A549 (cell line): ENCODE measurements around the gene TRIP11. TPM values are rescaled to one million over a fixed set of nuclear protein-coding genes. Genes with fewer than 3 reads are reported as not detected.

Experiments used
- ATAC-seq, 2 experiments: fragments of 200-7000 bp in 1 of 2; fragments of >200 bp in 1 of 2; cut with Nextera tagmentation in 1 of 2; cut with Tn5 transposase in 1 of 2; 3 replicates each; pipeline versions ENCODE4 v1.8.0 to v1.9.1; 2018 to 2020; ENCODE audit warnings: mild to moderate bottlenecking in 1 of 2, moderate library complexity in 1 of 2
- CTCF ChIA-PET: fragments of 300-600 bp; sonication (Branson Sonifier 250); formaldehyde crosslinking; extraction: SDS; loops from one replicate; lab custom pipeline; 2021; ENCODE audit warnings: antibody characterized with exemption, inconsistent platforms; lab: Yijun Ruan, JAX
- POLR2A ChIA-PET: fragments of 350-600 bp; formaldehyde crosslinking; extraction: SDS; loops from one replicate; lab custom pipeline; 2021; ENCODE audit warnings: antibody characterized with exemption, inconsistent platforms; lab: Yijun Ruan, JAX
- DNase-seq, 2 experiments: peaks; one replicate each; pipeline versions ENCODE4 v3.0.0 to v3.0.0-alpha.2; 2011 to 2016; ENCODE audit warnings: low read depth in 1 of 2, low spot score in 1 of 2
- FAIRE-seq: peaks from 2 replicates; lab custom pipeline; 2011; peaks lifted over from hg19 to GRCh38; lab: Jason Lieb, UNC
- H3K27ac ChIP-seq, 2 experiments: fragments of >200 bp; sonication (Bioruptor Twin); formaldehyde crosslinking; 3 replicates each; pipeline ENCODE4 v1.5.1; 2016 to 2017
- H3K4me1 ChIP-seq: fragments of >200 bp; sonication (Bioruptor Twin); formaldehyde crosslinking; 3 replicates; pipeline ENCODE4 v1.6.1; 2016
- H3K4me2 ChIP-seq: fragments of >200 bp; sonication (Bioruptor Twin); formaldehyde crosslinking; 3 replicates; pipeline ENCODE4 v1.6.1; 2016
- H3K4me3 ChIP-seq: fragments of >200 bp; sonication (Bioruptor Twin); formaldehyde crosslinking; 3 replicates; pipeline ENCODE4 v1.5.1; 2016
- H3K9me3 ChIP-seq: fragments of >200 bp; sonication (Bioruptor Twin); formaldehyde crosslinking; 3 replicates; pipeline ENCODE4 v1.6.1; 2016
- BHLHE40 ChIP-seq: IDR thresholded peaks from 2 replicates; pipeline ENCODE4 v1.6.1; 2012; ENCODE audit warnings: low read depth, low read length, inconsistent platforms
- CEBPB ChIP-seq, 2 experiments: fragments of >200 bp in 1 of 2; sonication (Bioruptor Twin) in 1 of 2; formaldehyde crosslinking in 1 of 2; IDR thresholded peaks; 2 replicates each; pipeline ENCODE4 v1.6.1; 2012 to 2016
- CHD2 ChIP-seq: fragments of 150-350 bp; IDR thresholded peaks from 2 replicates; pipeline ENCODE4 v1.6.1; 2014; ENCODE audit warnings: low read length; ENCODE audit not compliant: partially characterized antibody
- E2F6 ChIP-seq: IDR thresholded peaks from 2 replicates; pipeline ENCODE4 v1.6.1; 2012; ENCODE audit warnings: low read depth, borderline replicate concordance
- EHF ChIP-seq: fragments of 250-450 bp; sonication (Bioruptor Pico); IDR thresholded peaks from 2 replicates; pipeline ENCODE4 v1.5.0; 2020; ENCODE audit warnings: mild to moderate bottlenecking
- FOSL2 ChIP-seq, 2 experiments: fragments of 450-650 bp in 1 of 2; fragments of >200 bp in 1 of 2; sonication (Bioruptor Twin) in 1 of 2; formaldehyde crosslinking; IDR thresholded peaks; 2 replicates each; pipeline versions ENCODE4 v1.5.0 to v1.6.1; 2016 to 2020; ENCODE audit warnings: mild to moderate bottlenecking in 1 of 2, moderate library complexity in 1 of 2
- HMGXB4 ChIP-seq: fragments of 250-450 bp; sonication (Bioruptor Pico); IDR thresholded peaks from 2 replicates; pipeline ENCODE4 v1.5.0; 2021; ENCODE audit warnings: mild to moderate bottlenecking, moderate library complexity, borderline replicate concordance
- HOXA7 ChIP-seq: fragments of 250-450 bp; sonication (Bioruptor Pico); IDR thresholded peaks from 2 replicates; pipeline ENCODE4 v1.5.0; 2020; ENCODE audit warnings: mild to moderate bottlenecking, moderate library complexity
- HOXB13 ChIP-seq: fragments of 250-450 bp; sonication (Bioruptor Pico); IDR thresholded peaks from 2 replicates; pipeline ENCODE4 v1.5.0; 2020; ENCODE audit warnings: low read depth, mild to moderate bottlenecking, moderate library complexity
- JUN ChIP-seq, 2 experiments: fragments of >200 bp; sonication (Bioruptor Twin); formaldehyde crosslinking; IDR thresholded peaks; 2 replicates in 1 of 2; 3 replicates in 1 of 2; pipeline ENCODE4 v1.6.1; 2016 to 2017
- JUNB ChIP-seq: fragments of >200 bp; sonication (Bioruptor Twin); formaldehyde crosslinking; IDR thresholded peaks from 2 replicates; pipeline ENCODE4 v1.6.1; 2016
- KDM1A ChIP-seq: fragments of 200-600 bp; sonication (generic); IDR thresholded peaks from 2 replicates; pipeline ENCODE4 v1.6.1; 2016; ENCODE audit warnings: low read depth, mild to moderate bottlenecking
- MAFK ChIP-seq: fragments of 450-650 bp; IDR thresholded peaks from 2 replicates; pipeline ENCODE4 v1.6.1; 2014; ENCODE audit not compliant: partially characterized antibody
- MAZ ChIP-seq: fragments of 150-350 bp; IDR thresholded peaks from 2 replicates; pipeline ENCODE4 v1.6.1; 2014; ENCODE audit warnings: antibody characterized with exemption, low read depth, low read length, borderline replicate concordance
- NFE2L2 ChIP-seq: fragments of 150-350 bp; conservative IDR thresholded peaks from 2 replicates; pipeline ENCODE4 v1.6.1; 2014; ENCODE audit warnings: low read length
- NR3C1 ChIP-seq: fragments of >200 bp; sonication (Bioruptor Twin); formaldehyde crosslinking; IDR thresholded peaks from 3 replicates; pipeline ENCODE4 v1.6.1; 2017
- PHF8 ChIP-seq: fragments of 200-600 bp; sonication (generic); IDR thresholded peaks from 2 replicates; pipeline ENCODE4 v1.6.1; 2016; ENCODE audit warnings: low read depth, mild to moderate bottlenecking, antibody characterized with exemption, moderate library complexity, borderline replicate concordance
- POLR2A ChIP-seq: IDR thresholded peaks from 2 replicates; pipeline ENCODE4 v1.6.1; 2012; ENCODE audit warnings: mild to moderate bottlenecking, low read length
- POLR2AphosphoS2 ChIP-seq: conservative IDR thresholded peaks from 2 replicates; pipeline ENCODE4 v1.6.1; 2012; ENCODE audit warnings: low read length, improper control_type of control experiment, inconsistent platforms
- RARB ChIP-seq: fragments of 250-450 bp; sonication (Bioruptor Pico); IDR thresholded peaks from 2 replicates; pipeline ENCODE4 v1.8.0; 2021; ENCODE audit warnings: mild to moderate bottlenecking, moderate library complexity
- RCOR1 ChIP-seq: fragments of 150-350 bp; IDR thresholded peaks from 2 replicates; pipeline ENCODE4 v1.6.1; 2014; ENCODE audit warnings: antibody characterized with exemption, low read length, low read depth
- SMC3 ChIP-seq: fragments of >200 bp; sonication (Bioruptor Twin); formaldehyde crosslinking; IDR thresholded peaks from 3 replicates; pipeline ENCODE4 v1.6.1; 2018; ENCODE audit warnings: inconsistent platforms
- SREBF2 ChIP-seq: fragments of 450-650 bp; IDR thresholded peaks from 2 replicates; pipeline ENCODE4 v1.6.1; 2014; ENCODE audit warnings: mild to moderate bottlenecking, moderate library complexity
- TFCP2L1 ChIP-seq: fragments of 250-450 bp; sonication (Bioruptor Pico); IDR thresholded peaks from 2 replicates; pipeline ENCODE4 v1.5.0; 2021; ENCODE audit warnings: mild to moderate bottlenecking
- ZC3H11A ChIP-seq: fragments of 450-650 bp; IDR thresholded peaks from 2 replicates; pipeline ENCODE4 v1.6.1; 2014; ENCODE audit warnings: antibody characterized with exemption, mild to moderate bottlenecking
- ZFP36 ChIP-seq: fragments of 450-650 bp; IDR thresholded peaks from 2 replicates; pipeline ENCODE4 v1.6.1; 2014; ENCODE audit warnings: borderline replicate concordance; ENCODE audit not compliant: partially characterized antibody
- WGBS: methylation state at CpG from one replicate; pipeline ENCODE4 v1.1.6; 2017; ENCODE audit errors: missing lambda C conversion rate; 5-methylcytosine and 5-hydroxymethylcytosine counted together
- polyA plus RNA-seq, 4 experiments: library from polyadenylated mRNA; depleted of rRNA in 3 of 4; stranded (reverse); fragments of >200 nt; fragmentation: RNase III in 1 of 4; extraction: RNeasy Plus Mini Kit Qiagen cat#74134 plus additional on column Dnase treatment in 1 of 4; gene quantifications; 2 replicates in 3 of 4; 3 replicates in 1 of 4; pipeline ENCODE4 v1.2.3, GENCODE V29; 2011 to 2017
- TF ChIP-seq, protein P1 (sequence below): fragments of >200 bp; sonication (Bioruptor Twin); formaldehyde crosslinking; IDR thresholded peaks from 3 replicates; pipeline ENCODE4 v1.6.1; 2016
- TF ChIP-seq, protein P2 (sequence below): IDR thresholded peaks from 2 replicates; pipeline ENCODE4 v1.6.1; 2012
- TF ChIP-seq, protein P3 (sequence below): fragments of 250-450 bp; sonication (Bioruptor Pico); IDR thresholded peaks from 2 replicates; pipeline ENCODE4 v1.5.0; 2020; ENCODE audit warnings: low read depth, mild to moderate bottlenecking, moderate library complexity
- TF ChIP-seq, protein P4 (sequence below): fragments of >200 bp; sonication (Bioruptor Twin); formaldehyde crosslinking; IDR thresholded peaks from 3 replicates; pipeline ENCODE4 v1.5.1; 2016

Gene TRIP11
- polyA plus RNA-seq, 2 of the 4 experiments (the other 2 are of a cell fraction): 7.9 to 26.8 TPM

DNA sequence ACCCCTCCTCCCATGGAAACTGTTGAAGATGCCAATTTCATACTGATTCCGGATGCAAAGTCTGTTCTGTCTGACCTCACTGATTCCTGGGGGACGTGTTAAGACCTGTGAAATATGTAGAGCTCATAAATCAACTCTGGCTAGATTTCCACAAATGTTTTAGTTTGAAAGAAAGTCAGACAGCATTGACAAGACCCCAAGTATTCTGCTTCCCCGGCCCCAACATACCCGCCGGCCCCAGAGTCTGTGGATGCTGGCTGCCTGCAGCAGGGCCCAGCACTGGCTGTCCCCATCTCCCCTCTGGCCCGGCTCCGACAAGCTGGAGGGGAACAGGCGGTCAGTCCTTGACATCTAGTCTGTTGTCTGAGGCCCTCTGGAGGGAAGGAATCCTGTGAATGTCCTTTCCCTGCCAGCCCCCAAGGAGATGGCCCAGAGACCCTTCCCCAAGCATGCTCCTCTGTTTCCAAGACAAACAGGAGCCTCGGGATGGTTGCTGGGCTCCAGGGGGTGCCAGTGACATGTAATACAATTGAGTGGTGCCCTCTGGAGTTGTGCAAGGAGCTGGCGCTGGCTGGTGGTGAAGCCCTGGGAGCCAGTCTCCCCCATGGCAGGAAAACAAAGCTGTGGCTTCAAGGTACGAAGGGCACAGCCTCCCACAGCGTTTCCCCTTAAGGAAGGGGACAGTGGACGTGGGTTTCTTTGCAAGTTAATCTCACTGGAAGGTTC lies 114.7 kb downstream of the TRIP11 start:
- Histone ChIP-seq H3K4me2 (no peak overlapping the region), H3K4me3 (no peak overlapping the region), H3K9me3 (no peaks in the 10 kb centered on the region), H3K4me1 (no peaks in the 10 kb centered on the region), H3K27ac (no peak overlapping the region)
- TF ChIP-seq JUN (IDR thresholded peaks at IDR 0.05) (no peak), HOXB13 (no peak), ZC3H11A (no peak), E2F6 (no peak), CHD2 (no peak), SREBF2 (no peak), EHF (CRISPR knock-in tag) (no peak), MAFK (no peak), POLR2A (no peak), POLR2AphosphoS2 (no peak), BHLHE40 (no peak), MAZ (no peak), PHF8 (no peak), KDM1A (no peak), NR3C1 (no peak)
- TF ChIP-seq, protein P1, sequence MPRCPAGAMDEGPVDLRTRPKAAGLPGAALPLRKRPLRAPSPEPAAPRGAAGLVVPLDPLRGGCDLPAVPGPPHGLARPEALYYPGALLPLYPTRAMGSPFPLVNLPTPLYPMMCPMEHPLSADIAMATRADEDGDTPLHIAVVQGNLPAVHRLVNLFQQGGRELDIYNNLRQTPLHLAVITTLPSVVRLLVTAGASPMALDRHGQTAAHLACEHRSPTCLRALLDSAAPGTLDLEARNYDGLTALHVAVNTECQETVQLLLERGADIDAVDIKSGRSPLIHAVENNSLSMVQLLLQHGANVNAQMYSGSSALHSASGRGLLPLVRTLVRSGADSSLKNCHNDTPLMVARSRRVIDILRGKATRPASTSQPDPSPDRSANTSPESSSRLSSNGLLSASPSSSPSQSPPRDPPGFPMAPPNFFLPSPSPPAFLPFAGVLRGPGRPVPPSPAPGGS: no peak
- TF ChIP-seq, protein P2, sequence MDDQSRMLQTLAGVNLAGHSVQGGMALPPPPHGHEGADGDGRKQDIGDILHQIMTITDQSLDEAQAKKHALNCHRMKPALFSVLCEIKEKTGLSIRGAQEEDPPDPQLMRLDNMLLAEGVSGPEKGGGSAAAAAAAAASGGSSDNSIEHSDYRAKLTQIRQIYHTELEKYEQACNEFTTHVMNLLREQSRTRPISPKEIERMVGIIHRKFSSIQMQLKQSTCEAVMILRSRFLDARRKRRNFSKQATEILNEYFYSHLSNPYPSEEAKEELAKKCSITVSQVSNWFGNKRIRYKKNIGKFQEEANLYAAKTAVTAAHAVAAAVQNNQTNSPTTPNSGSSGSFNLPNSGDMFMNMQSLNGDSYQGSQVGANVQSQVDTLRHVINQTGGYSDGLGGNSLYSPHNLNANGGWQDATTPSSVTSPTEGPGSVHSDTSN: no peak
- DNase-seq (no peak), ATAC-seq (no peak), FAIRE-seq (no peak)
- ChIA-PET CTCF (interaction anchor here (0.6 to 2.0 kb wide), 4 partner anchors 14 to 208 kb away, joined by 3 to 8 read pairs (median 3); no protein-coding TSS in a partner anchor), POLR2A (no interaction called here)
- 59% methylated on average over 12 of the region's 13 CpGs for WGBS

DNA sequence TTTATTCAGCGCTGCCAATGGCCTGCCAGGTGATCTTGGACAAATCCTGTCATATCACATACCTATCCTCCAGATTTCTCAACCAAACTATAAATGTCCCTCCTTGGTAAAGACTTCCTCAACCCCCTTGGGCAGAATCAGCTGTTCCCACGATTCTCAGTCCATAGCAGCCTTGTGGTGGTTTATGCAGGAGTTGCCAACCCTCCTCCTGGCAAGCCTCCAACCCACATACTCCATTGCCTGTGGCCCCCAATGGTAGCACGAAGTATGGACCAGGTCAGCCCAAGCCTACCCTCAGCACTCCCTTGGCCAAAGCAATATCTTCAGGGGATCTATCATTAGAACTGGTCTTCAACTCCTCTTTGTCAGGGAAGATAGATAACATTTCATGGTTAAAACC lies 119.3 kb downstream of the TRIP11 start:
- Histone ChIP-seq H3K4me3 (no peak overlapping the region), H3K4me1 (no peaks in the 10 kb centered on the region), H3K27ac (no peak overlapping the region), H3K9me3 (no peaks in the 10 kb centered on the region), H3K4me2 (no peak overlapping the region)
- ATAC-seq: no peak
- FAIRE-seq: no peak
- no peak for DNase-seq
- ChIA-PET CTCF (interaction anchor here (1.0 to 1.2 kb wide), 2 partner anchors 64 to 269 kb away, joined by 3 to 4 read pairs; no protein-coding TSS in a partner anchor), POLR2A (no interaction called here)
- 10% methylated on average over 3 of the region's 3 CpGs for WGBS
- TF ChIP-seq KDM1A: no peak
- no peak for TF ChIP-seq HMGXB4 (CRISPR knock-in tag)
- TF ChIP-seq SMC3: no peak
- no peak for TF ChIP-seq BHLHE40
- TF ChIP-seq RCOR1: no peak
- TF ChIP-seq, protein P3, sequence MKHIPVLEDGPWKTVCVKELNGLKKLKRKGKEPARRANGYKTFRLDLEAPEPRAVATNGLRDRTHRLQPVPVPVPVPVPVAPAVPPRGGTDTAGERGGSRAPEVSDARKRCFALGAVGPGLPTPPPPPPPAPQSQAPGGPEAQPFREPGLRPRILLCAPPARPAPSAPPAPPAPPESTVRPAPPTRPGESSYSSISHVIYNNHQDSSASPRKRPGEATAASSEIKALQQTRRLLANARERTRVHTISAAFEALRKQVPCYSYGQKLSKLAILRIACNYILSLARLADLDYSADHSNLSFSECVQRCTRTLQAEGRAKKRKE: no peak
- no peak for TF ChIP-seq SREBF2
- TF ChIP-seq RARB: no peak
- TF ChIP-seq TFCP2L1 (CRISPR knock-in tag): no peak
- TF ChIP-seq JUNB: no peak
- TF ChIP-seq HOXA7: no peak
- TF ChIP-seq NR3C1: no peak
- TF ChIP-seq, protein P4, sequence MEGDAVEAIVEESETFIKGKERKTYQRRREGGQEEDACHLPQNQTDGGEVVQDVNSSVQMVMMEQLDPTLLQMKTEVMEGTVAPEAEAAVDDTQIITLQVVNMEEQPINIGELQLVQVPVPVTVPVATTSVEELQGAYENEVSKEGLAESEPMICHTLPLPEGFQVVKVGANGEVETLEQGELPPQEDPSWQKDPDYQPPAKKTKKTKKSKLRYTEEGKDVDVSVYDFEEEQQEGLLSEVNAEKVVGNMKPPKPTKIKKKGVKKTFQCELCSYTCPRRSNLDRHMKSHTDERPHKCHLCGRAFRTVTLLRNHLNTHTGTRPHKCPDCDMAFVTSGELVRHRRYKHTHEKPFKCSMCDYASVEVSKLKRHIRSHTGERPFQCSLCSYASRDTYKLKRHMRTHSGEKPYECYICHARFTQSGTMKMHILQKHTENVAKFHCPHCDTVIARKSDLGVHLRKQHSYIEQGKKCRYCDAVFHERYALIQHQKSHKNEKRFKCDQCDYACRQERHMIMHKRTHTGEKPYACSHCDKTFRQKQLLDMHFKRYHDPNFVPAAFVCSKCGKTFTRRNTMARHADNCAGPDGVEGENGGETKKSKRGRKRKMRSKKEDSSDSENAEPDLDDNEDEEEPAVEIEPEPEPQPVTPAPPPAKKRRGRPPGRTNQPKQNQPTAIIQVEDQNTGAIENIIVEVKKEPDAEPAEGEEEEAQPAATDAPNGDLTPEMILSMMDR: no peak
- no peak for TF ChIP-seq CHD2
- no peak for TF ChIP-seq ZFP36
- no peak for TF ChIP-seq FOSL2 (IDR thresholded peaks at IDR 0.05)
- no peak for TF ChIP-seq FOSL2 (CRISPR knock-in tag; IDR thresholded peaks at IDR 0.05)
- no peak for TF ChIP-seq NFE2L2
- TF ChIP-seq CEBPB (IDR thresholded peaks at IDR 0.05): no peak
